ENCODE results near the gene DDHD1. TPM values are rescaled to one million over a fixed set of nuclear protein-coding genes. Genes with fewer than 3 reads are reported as not detected.
A peak's percentile ranks its signal among the peaks of the same experiment; 100 is the strongest.
"Not testable (repeated sequence)": the region's sequence is repeated elsewhere in the genome, so short reads cannot be mapped to it uniquely, and the experiment has no call there.

Gene DDHD1
- total RNA-seq, 1 experiment from 2014 or later: 20.0 TPM

GRCh38 chr14:53126731-53127130, 26.4 kb downstream of the DDHD1 start:
- Mint-ChIP-seq H3K36me3 (peaks cover 5% of the 10 kb centered on the region), H3K4me3 (no peak overlapping the region), H3K4me1 (no peaks in the 10 kb centered on the region), H3K27ac (no peak overlapping the region), H3K9me3 (peaks cover 3% of the 10 kb centered on the region), H3K27me3 (ENCODE audit: low read depth) (no peaks in the 10 kb centered on the region)
- ChIA-PET CTCF (no interaction called here), POLR2A (no interaction called here)
- no peak for ATAC-seq
- TF ChIP-seq ZBTB43 (CRISPR knock-in tag; IDR thresholded peaks at IDR 0.05) (no peak), CREB1 (CRISPR knock-in tag; IDR thresholded peaks at IDR 0.05) (no peak)
- DNase-seq (ENCODE audit: low spot score): no peak

GRCh38 chr14:53124786-53125185, 28.3 kb downstream of the DDHD1 start:
- peaks cover 14% of the 10 kb centered on the region for H3K36me3 Mint-ChIP-seq
- POLR2A ChIA-PET: no interaction called here
- no peak overlapping the region for H3K4me3 Mint-ChIP-seq
- CTCF ChIA-PET: interaction anchor here (1.4 kb wide), 1 partner anchor 93 kb away, joined by 4 read pairs; no protein-coding TSS in a partner anchor
- no peak overlapping the region for H3K27ac Mint-ChIP-seq
- DNase-seq (ENCODE audit: low spot score) (no peak), ATAC-seq (no peak)
- no peaks in the 10 kb centered on the region for H3K4me1 Mint-ChIP-seq
- peaks cover 13% of the 10 kb centered on the region for H3K9me3 Mint-ChIP-seq
- TF ChIP-seq ARID4B (CRISPR knock-in tag; IDR thresholded peaks at IDR 0.05; ENCODE audit: borderline replicate concordance) (no peak), RORB (CRISPR knock-in tag; IDR thresholded peaks at IDR 0.05) (no peak), TEAD4 (CRISPR knock-in tag; IDR thresholded peaks at IDR 0.05) (no peak), ZBTB21 (CRISPR knock-in tag; IDR thresholded peaks at IDR 0.05; ENCODE audit: borderline replicate concordance) (no peak), NR3C1 (CRISPR knock-in tag; conservative IDR thresholded peaks at IDR 0.05; ENCODE audit: low read depth) (no peak)
- H3K27me3 Mint-ChIP-seq (ENCODE audit: low read depth): no peaks in the 10 kb centered on the region

GRCh38 chr14:53121419-53121818, 31.7 kb downstream of the DDHD1 start:
- DNase-seq (ENCODE audit: low spot score); POLR2A ChIA-PET; H3K4me3 Mint-ChIP-seq; CTCF ChIA-PET; H3K27me3 Mint-ChIP-seq (ENCODE audit: low read depth); ATAC-seq; H3K27ac Mint-ChIP-seq: not testable (repeated sequence)
- Mint-ChIP-seq H3K4me1 (peaks cover 12% of the 10 kb centered on the region), H3K9me3 (peaks cover 18% of the 10 kb centered on the region), H3K36me3 (peaks cover 14% of the 10 kb centered on the region)

GRCh38 chr14:53117479-53117878, 35.6 kb downstream of the DDHD1 start:
- ChIA-PET CTCF (interaction anchor here (1.0 to 1.6 kb wide), 5 partner anchors 9 to 178 kb away, joined by 3 to 8 read pairs (median 4); no protein-coding TSS in a partner anchor), POLR2A (interaction anchor here (1.0 kb wide), 1 partner anchor 9 kb away, joined by 3 read pairs; no protein-coding TSS in a partner anchor)
- H3K36me3 Mint-ChIP-seq: peaks cover 14% of the 10 kb centered on the region
- peaks cover 30% of the 10 kb centered on the region for H3K9me3 Mint-ChIP-seq
- ATAC-seq: peak; percentile 76
- peaks cover 12% of the 10 kb centered on the region for H3K4me1 Mint-ChIP-seq
- not testable (repeated sequence) for H3K4me3 Mint-ChIP-seq; H3K27ac Mint-ChIP-seq; H3K27me3 Mint-ChIP-seq (ENCODE audit: low read depth)
- DNase-seq (ENCODE audit: low spot score): peak; percentile 46
- TF ChIP-seq ZNF416 (CRISPR knock-in tag; IDR thresholded peaks at IDR 0.05): peak; percentile 82; the same call in 1 of the 2 replicates

GRCh38 chr14:53113989-53114388, 39.1 kb downstream of the DDHD1 start:
- H3K36me3 Mint-ChIP-seq: no peaks in the 10 kb centered on the region; the same call in 1 of the 2 replicates
- H3K9me3 Mint-ChIP-seq: peaks cover 17% of the 10 kb centered on the region
- DNase-seq (ENCODE audit: low spot score): no peak
- ATAC-seq: peak; percentile 16; the same call in 1 of the 2 replicates
- CTCF ChIA-PET: no interaction called here
- H3K27me3 Mint-ChIP-seq (ENCODE audit: low read depth): no peaks in the 10 kb centered on the region
- H3K4me3 Mint-ChIP-seq: no peak overlapping the region
- H3K27ac Mint-ChIP-seq: no peak overlapping the region
- H3K4me1 Mint-ChIP-seq: peaks cover 18% of the 10 kb centered on the region
- POLR2A ChIA-PET: no interaction called here
- TF ChIP-seq RELA (CRISPR knock-in tag; IDR thresholded peaks at IDR 0.05; ENCODE audit: borderline replicate concordance): no peak
- no peak for TF ChIP-seq NR2C2 (CRISPR knock-in tag; IDR thresholded peaks at IDR 0.05)
- TF ChIP-seq JUN (CRISPR knock-in tag; IDR thresholded peaks at IDR 0.05): no peak
- TF ChIP-seq MLX (CRISPR knock-in tag; IDR thresholded peaks at IDR 0.05): no peak
- TF ChIP-seq USF1 (CRISPR knock-in tag; IDR thresholded peaks at IDR 0.05): no peak
- TF ChIP-seq ZNF263 (CRISPR knock-in tag; IDR thresholded peaks at IDR 0.05; ENCODE audit: low read depth): no peak
- no peak for TF ChIP-seq IRF2 (CRISPR knock-in tag; IDR thresholded peaks at IDR 0.05; ENCODE audit: borderline replicate concordance, low read depth)
- no peak for TF ChIP-seq NR3C1 (CRISPR knock-in tag; conservative IDR thresholded peaks at IDR 0.05; ENCODE audit: low read depth)
- no peak for TF ChIP-seq ATF2 (CRISPR knock-in tag; IDR thresholded peaks at IDR 0.05; ENCODE audit: borderline replicate concordance, low read depth)
- no peak for TF ChIP-seq E2F5 (CRISPR knock-in tag; IDR thresholded peaks at IDR 0.05)
